AG04449 (cell line): ENCODE data around the gene SDF2.
"Not testable (repeated sequence)": the region's sequence is repeated elsewhere in the genome, so short reads cannot be mapped to it uniquely, and the experiment has no call there.

ENCODE experiments used
- CTCF ChIA-PET: fragments of 350-600 bp; formaldehyde crosslinking; extraction: SDS; loops from one replicate; lab custom pipeline; 2021; ENCODE audit warnings: antibody characterized with exemption; lab: Yijun Ruan, JAX
- POLR2A ChIA-PET: fragments of 400-600, 350-600 bp; formaldehyde crosslinking; extraction: SDS; loops from one replicate; lab custom pipeline; 2020; ENCODE audit warnings: antibody characterized with exemption, inconsistent platforms; lab: Yijun Ruan, JAX
- DNase-seq: peaks from one replicate; pipeline ENCODE4 v3.0.0-alpha.2; 2010; ENCODE audit warnings: low read depth, low spot score
- H3K4me3 ChIP-seq: 2 replicates; pipeline ENCODE4 v1.5.1; 2011; ENCODE audit warnings: low read depth, mild to moderate bottlenecking, control low read depth, low read length
- CTCF ChIP-seq: IDR thresholded peaks from one replicate; pipeline ENCODE4 v1.5.1; 2011; ENCODE audit warnings: mild to moderate bottlenecking, moderate library complexity, low read length, control low read depth, inconsistent platforms; ENCODE audit not compliant: insufficient read depth; ENCODE audit errors: missing control alignments

SDF2 gene

GRCh38 chr17:28669918-28670317 lies 8.2 kb upstream of the SDF2 start:
- no peak for DNase-seq
- H3K4me3 ChIP-seq: no peak overlapping the region
- ChIA-PET CTCF (interaction anchor here (1.7 kb wide), 1 partner anchor 23 kb away, joined by 8 read pairs; no protein-coding TSS in a partner anchor), POLR2A (no interaction called here)
- TF ChIP-seq CTCF: no peak

- TF ChIP-seq CTCF: no peak
- ChIA-PET POLR2A (interaction anchor here (1.6 kb wide), 1 partner anchor 23 kb away, joined by 5 read pairs; the partner anchor contains the start of gene BLTP2), CTCF (interaction anchor here (1.0 to 1.4 kb wide), 3 partner anchors 21 to 55 kb away, joined by 3 to 4 read pairs (median 4); no protein-coding TSS in a partner anchor)
- no peak for DNase-seq
- no peak overlapping the region for H3K4me3 ChIP-seq
Observed at GRCh38 chr17:28667870-28668269, 6.2 kb upstream of the SDF2 start.

- CTCF ChIA-PET: interaction anchor here (7.2 kb wide), 1 partner anchor 21 kb away, joined by 63 read pairs; the partner anchor contains the start of gene BLTP2
- no peak for TF ChIP-seq CTCF
- no peak overlapping the region for H3K4me3 ChIP-seq
- POLR2A ChIA-PET: no interaction called here
- no peak for DNase-seq
Observed at GRCh38 chr17:28665994-28666393, 4.3 kb upstream of the SDF2 start.

- H3K4me3 ChIP-seq: no peak overlapping the region
Observed at GRCh38 chr17:28663723-28664122, 2.0 kb upstream of the SDF2 start.

GRCh38 chr17:28662527-28662829 lies 772 bp upstream of the SDF2 start:
- CTCF ChIA-PET: interaction anchor here (0.9 to 7.2 kb wide), 6 partner anchors 10 to 44 kb away, joined by 3 to 63 read pairs (median 6); partner anchors contain the start of gene BLTP2
- POLR2A ChIA-PET: interaction anchor here (1.5 to 3.0 kb wide), 2 partner anchors 20 to 57 kb away, joined by 3 to 11 read pairs; partner anchors contain the start of gene RPL23A
- no peak for DNase-seq
- peak overlapping the region; percentile 99 for H3K4me3 ChIP-seq
- no peak for TF ChIP-seq CTCF

More at GRCh38 chr17:28663723-28664122, 2.0 kb upstream of the SDF2 start:
- no peak for DNase-seq
- TF ChIP-seq CTCF: no peak
- ChIA-PET CTCF (interaction anchor here (7.2 kb wide), 1 partner anchor 18 kb away, joined by 63 read pairs; the partner anchor contains the start of gene BLTP2), POLR2A (interaction anchor here (3.0 kb wide), 1 partner anchor 56 kb away, joined by 11 read pairs; the partner anchor contains the start of gene RPL23A)

GRCh38 chr17:28659497-28659881 lies 2.2 kb downstream of the SDF2 start:
- H3K4me3 ChIP-seq, DNase-seq, CTCF ChIA-PET, POLR2A ChIA-PET: not testable (repeated sequence)

- CTCF ChIA-PET: interaction anchor here (2.4 kb wide), 1 partner anchor 15 kb away, joined by 10 read pairs; no protein-coding TSS in a partner anchor
- H3K4me3 ChIP-seq, POLR2A ChIA-PET, DNase-seq: not testable (repeated sequence)
Observed at GRCh38 chr17:28658766-28659496, 2.8 kb downstream of the SDF2 start.

- CTCF ChIA-PET: interaction anchor here (1.1 to 2.4 kb wide), 5 partner anchors 10 to 16 kb away, joined by 3 to 10 read pairs (median 9); partner anchors contain the start of gene BLTP2
- DNase-seq, POLR2A ChIA-PET, H3K4me3 ChIP-seq: not testable (repeated sequence)
Observed at GRCh38 chr17:28658342-28658741, 3.4 kb downstream of the SDF2 start.
